B cell (primary cell): Measurements from ENCODE around the gene TMEM107. TPM values are rescaled to one million over a fixed set of nuclear protein-coding genes. Genes with fewer than 3 reads are reported as not detected.

Experiments used
- ATAC-seq: fragments of 200-7000 bp; cut with Tn5 transposase; one replicate; pipeline ENCODE4 v1.10.0; 2021; ENCODE audit warnings: low read depth, mild to moderate bottlenecking, moderate number of reproducible peaks, moderate library complexity
- CTCF ChIA-PET: fragments of 350-600 bp; sonication (Branson Sonifier 250); formaldehyde crosslinking; loops from one replicate; lab custom pipeline; 2021; ENCODE audit warnings: antibody characterized with exemption, inconsistent platforms; lab: Charles Lee
- POLR2A ChIA-PET: fragments of 350-600 bp; sonication (Branson Sonifier 250); formaldehyde crosslinking; loops from one replicate; lab custom pipeline; 2021; ENCODE audit warnings: antibody characterized with exemption; lab: Charles Lee
- DNase-seq: peaks from one replicate; pipeline ENCODE4 v3.0.0; 2013
- H2AFZ ChIP-seq: 2 replicates; pipeline ENCODE4 v1.6.1; 2012; ENCODE audit warnings: mild to moderate bottlenecking, low read depth, low read length; ENCODE audit not compliant: insufficient read depth, poor library complexity, severe bottlenecking
- H3K27ac ChIP-seq, 2 donors: 1 replicate in 1 of 2; 2 replicates in 1 of 2; pipeline ENCODE4 v1.5.1; 2012 to 2013; ENCODE audit warnings: low read length in 2 of 2, mild to moderate bottlenecking in 2 of 2, moderate library complexity in 1 of 2
- H3K27me3 ChIP-seq, 4 experiments: fragments of 200-600 bp in 1 of 4; sonication (generic) in 1 of 4; replicated peaks in 1 of 4; 1 replicate in 2 of 4; 2 replicates in 2 of 4; pipeline versions ENCODE4 v1.6.1 to v1.7.0; 2013 to 2016; ENCODE audit warnings: low read length in 3 of 4, mild to moderate bottlenecking in 2 of 4, mixed read lengths in 1 of 4, moderate library complexity in 1 of 4; ENCODE audit not compliant: insufficient read depth in 4 of 4, control insufficient read depth in 3 of 4; ENCODE audit errors: control extremely low read depth in 1 of 4
- H3K36me3 ChIP-seq, 2 experiments: replicated peaks in 1 of 2; 1 replicate in 1 of 2; 2 replicates in 1 of 2; pipeline versions ENCODE4 v1.6.1 to v1.7.1; 2013; ENCODE audit warnings: low read length in 1 of 2; ENCODE audit not compliant: insufficient read depth in 2 of 2, control insufficient read depth in 1 of 2; ENCODE audit errors: control extremely low read depth in 1 of 2, extremely low read depth in 1 of 2
- H3K4me1 ChIP-seq, 2 donors: fragments of 200-600 bp in 1 of 2; sonication (generic) in 1 of 2; 1 replicate in 1 of 2; 2 replicates in 1 of 2; pipeline versions ENCODE4 v1.5.1 to v1.6.1; 2013 to 2017; ENCODE audit warnings: low read length in 2 of 2; ENCODE audit not compliant: control insufficient read depth in 2 of 2, insufficient read depth in 2 of 2
- H3K4me2 ChIP-seq: replicated peaks from 2 replicates; pipeline ENCODE3; 2012; ENCODE audit warnings: mild to moderate bottlenecking, low read depth, low read length; ENCODE audit not compliant: poor library complexity, severe bottlenecking
- H3K4me3 ChIP-seq, 5 experiments: fragments of 200-600 bp in 1 of 5; sonication (generic) in 1 of 5; 1 replicate in 3 of 5; 2 replicates in 2 of 5; pipeline versions ENCODE4 v1.5.1 to v1.7.0; 2011 to 2016; ENCODE audit warnings: low read length in 4 of 5, mild to moderate bottlenecking in 4 of 5, low read depth in 2 of 5, control low read depth in 1 of 5, moderate library complexity in 1 of 5; ENCODE audit not compliant: insufficient read depth in 1 of 5; ENCODE audit errors: control extremely low read depth in 1 of 5, extremely low read depth in 1 of 5
- H3K79me2 ChIP-seq: fragments of 200-600 bp; sonication (generic); one replicate; pipeline ENCODE4 v1.6.0; 2016; ENCODE audit warnings: low read length; ENCODE audit not compliant: control insufficient read depth, insufficient read depth
- H3K9ac ChIP-seq: fragments of 200-600 bp; sonication (generic); 2 replicates; pipeline ENCODE4 v1.6.1; 2017; ENCODE audit warnings: mild to moderate bottlenecking, low read length, moderate library complexity
- H3K9me3 ChIP-seq, 3 donors: one replicate each; pipeline versions ENCODE4 v1.6.1 to v1.7.1; 2013; ENCODE audit warnings: low read length in 2 of 3; ENCODE audit not compliant: control insufficient read depth in 2 of 3, insufficient read depth in 1 of 3; ENCODE audit errors: control extremely low read depth in 1 of 3
- H4K20me1 ChIP-seq: 2 replicates; pipeline ENCODE4 v1.6.0; 2012; ENCODE audit warnings: mild to moderate bottlenecking, low read length; ENCODE audit not compliant: insufficient read depth, control insufficient read depth, poor library complexity, severe bottlenecking
- H3K27ac Mint-ChIP-seq: one replicate; pipeline ENCODE4 v1.8.0; 2021; ENCODE audit warnings: mixed read lengths
- H3K27me3 Mint-ChIP-seq: one replicate; pipeline ENCODE4 v1.8.0; 2021; ENCODE audit warnings: mixed read lengths
- H3K4me1 Mint-ChIP-seq: one replicate; pipeline ENCODE4 v1.8.0; 2021; ENCODE audit warnings: mixed read lengths
- H3K4me3 Mint-ChIP-seq: one replicate; pipeline ENCODE4 v1.8.0; 2021; ENCODE audit warnings: mixed read lengths
- H3K9me3 Mint-ChIP-seq: one replicate; pipeline ENCODE4 v1.8.0; 2022; ENCODE audit warnings: mixed read lengths; ENCODE audit not compliant: insufficient read depth
- CTCF ChIP-seq: fragments of 200-600 bp; IDR thresholded peaks from one replicate; pipeline ENCODE4 v1.8.0; 2022; ENCODE audit warnings: antibody characterized with exemption, mild to moderate bottlenecking
- EZH2 ChIP-seq: IDR thresholded peaks from 2 replicates; pipeline ENCODE4 v1.6.1; 2012; ENCODE audit warnings: borderline replicate concordance, low read depth, mild to moderate bottlenecking, moderate library complexity, low read length; ENCODE audit not compliant: insufficient read depth, poor library complexity, severe bottlenecking
- WGBS: methylation state at CpG from one replicate; pipeline ENCODE4 v1.1.5; 2013; ENCODE audit warnings: missing lambda C conversion rate; ENCODE audit not compliant: insufficient coverage; 5-methylcytosine and 5-hydroxymethylcytosine counted together
- intact Hi-C: fragments of 100-400 bp; cut with micrococcal nuclease; formaldehyde crosslinking; loops from one replicate; pipeline ENCODE4 v1.10.0; 2022
- polyA plus RNA-seq: library from polyadenylated mRNA; depleted of rRNA; stranded (reverse); fragments of >200 nt; gene quantifications from 2 replicates; pipeline ENCODE4 v1.2.3, GENCODE V29; 2012
- total RNA-seq, 2 donors: library from RNA; stranded (reverse); fragments of 120-200 nt in 1 of 2; gene quantifications; 1 replicate in 1 of 2; 2 replicates in 1 of 2; pipeline versions ENCODE4 v1.2.3 to v1.2.4, GENCODE V29; 2013 to 2022

Gene TMEM107
- total and polyA plus RNA-seq, 2 donors (not counting 1 experiment from before 2014, with no cell fraction given) = 13.3 to 30.3 TPM

- peaks cover 59% of the 10 kb centered on the region for H3K4me1 Mint-ChIP-seq
- 1% methylated on average over 30 of the region's 40 CpGs for WGBS
- no peaks in the 10 kb centered on the region for H3K9me3 Mint-ChIP-seq
- H3K27ac Mint-ChIP-seq = peak overlapping the region; percentile 94
- intact Hi-C loops = no loop called here
- Histone ChIP-seq H3K9ac (peak overlapping the region; percentile 83), H3K4me2 (peak overlapping the region; percentile 91), H3K36me3 (no peaks in the 10 kb centered on the region), H3K4me1 (peaks cover 54 to 64% of the 10 kb centered on the region in 2 donors), H3K9me3 (peaks cover 0 to 21% (median 0%) of the 10 kb centered on the region in 3 donors), H3K27me3 (peaks cover 0 to 50% (median 20%) of the 10 kb centered on the region in 4 experiments), H2AFZ (peak overlapping the region; percentile 88), H4K20me1 (peaks cover 34% of the 10 kb centered on the region), H3K27ac (no peak overlapping the region), H3K79me2 (no peaks in the 10 kb centered on the region), H3K4me3 (peak overlapping the region; percentile 70 to 85 (median 72))
- TF ChIP-seq CTCF (no peak), EZH2 (no peak)
- H3K4me3 Mint-ChIP-seq = peak overlapping the region; percentile 94
- DNase-seq = peak; percentile 92
- ChIA-PET POLR2A (interaction anchor here (0.7 kb wide), 1 partner anchor 31 kb away, joined by 3 read pairs; no protein-coding TSS in a partner anchor), CTCF (interaction anchor here (0.9 to 3.6 kb wide), 8 partner anchors 8 to 65 kb away, joined by 3 to 18 read pairs (median 7); no protein-coding TSS in a partner anchor)
- peaks cover 34% of the 10 kb centered on the region for H3K27me3 Mint-ChIP-seq
- ATAC-seq = peak; percentile 43
Observed at GRCh38 chr17:8125154-8125946, 50.8 kb downstream of the TMEM107 start.
